ENCODE data around the gene NLRC3.
"Not testable (repeated sequence)": the region's sequence is repeated elsewhere in the genome, so short reads cannot be mapped to it uniquely, and the experiment has no call there.

Gene NLRC3

DNA sequence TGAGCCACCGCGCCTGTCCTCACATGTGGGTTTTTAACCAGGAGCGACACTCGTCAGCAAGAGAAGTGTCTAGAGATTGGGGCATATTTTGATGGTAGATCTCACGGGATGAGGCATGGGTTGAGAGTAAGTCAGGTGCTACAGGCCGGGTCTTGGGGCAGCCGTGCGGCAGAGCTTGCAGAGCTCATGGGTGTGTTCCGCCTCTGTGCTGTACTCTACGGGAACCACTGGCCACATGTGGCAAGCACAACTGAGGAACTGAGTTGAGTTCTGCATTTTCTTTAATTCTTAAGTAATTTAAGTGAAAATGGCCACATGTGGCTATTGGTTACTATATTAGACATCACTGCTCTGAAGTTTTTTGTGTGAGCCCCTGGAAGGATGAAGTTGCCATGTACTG is 66.8 kb downstream of the NLRC3 start:
- DNase-seq, result no peak

GRCh38 chr16:3509470-3509928 is 67.7 kb downstream of the NLRC3 start:
- peak; percentile 32 to 90 (median 61) for DNase-seq

GRCh38 chr16:3508736-3509135 is 68.5 kb downstream of the NLRC3 start:
- DNase-seq, result no peak

- DNase-seq, result peak in 3 of 5 donors; percentile 21 to 91 (median 28)
These were observed 73.7 kb downstream of the NLRC3 start for GRCh38 chr16:3503523-3503922.

DNA sequence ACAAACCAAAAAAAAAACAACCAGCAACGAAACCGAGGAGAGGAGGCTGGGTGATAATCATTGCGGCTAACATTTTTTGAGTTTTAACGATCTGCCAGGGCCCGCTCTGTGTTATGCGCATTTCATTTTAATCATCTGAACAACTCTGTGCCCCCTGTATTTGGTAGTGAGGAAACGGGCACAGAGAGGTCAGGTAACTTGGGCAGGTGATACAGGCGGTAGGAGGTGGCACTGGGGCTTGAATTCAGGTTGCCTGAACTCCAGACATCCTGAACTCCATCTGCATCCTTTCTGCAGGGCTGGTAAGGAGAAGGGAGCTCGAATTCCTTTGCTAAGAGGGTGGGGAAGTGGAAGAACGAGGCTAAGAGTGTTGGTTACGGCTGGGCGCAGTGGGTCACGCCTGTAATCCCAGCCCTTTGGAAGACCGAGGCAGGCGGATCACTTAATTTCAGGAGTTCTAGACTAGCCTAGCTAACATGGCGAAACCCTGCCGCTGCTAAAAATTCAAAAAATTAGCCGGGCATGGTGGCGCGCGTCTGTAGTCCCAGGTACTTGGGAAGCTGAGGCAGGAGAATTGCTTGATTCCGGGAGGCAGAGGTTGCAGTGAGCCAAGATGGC is 75.3 kb downstream of the NLRC3 start:
- DNase-seq, result no peak

- not testable (repeated sequence) for DNase-seq
These were observed 75.8 kb downstream of the NLRC3 start for GRCh38 chr16:3501412-3501761.

GRCh38 chr16:3498988-3499387 is 78.2 kb downstream of the NLRC3 start:
- no peak for DNase-seq

DNA sequence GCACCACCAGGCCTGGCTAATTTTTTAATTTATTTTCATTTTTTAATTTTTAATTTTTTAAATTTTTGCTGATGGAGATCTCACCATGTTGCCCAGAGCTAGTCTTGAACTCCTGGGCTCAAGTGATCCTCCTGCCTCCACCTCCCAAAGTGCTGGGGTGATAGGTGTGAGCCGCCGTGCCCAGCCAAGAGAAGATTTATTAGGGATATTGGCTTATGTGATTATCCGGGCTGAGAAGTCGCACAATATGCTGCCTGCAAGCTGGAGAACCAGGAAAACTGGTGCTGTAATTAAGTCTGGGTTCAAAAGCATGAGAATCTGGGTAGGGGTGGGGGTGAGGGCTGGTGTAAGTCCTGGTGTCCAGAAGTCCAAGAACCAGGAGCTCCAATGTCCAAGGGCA is 79.4 kb downstream of the NLRC3 start:
- DNase-seq, result no peak

DNA sequence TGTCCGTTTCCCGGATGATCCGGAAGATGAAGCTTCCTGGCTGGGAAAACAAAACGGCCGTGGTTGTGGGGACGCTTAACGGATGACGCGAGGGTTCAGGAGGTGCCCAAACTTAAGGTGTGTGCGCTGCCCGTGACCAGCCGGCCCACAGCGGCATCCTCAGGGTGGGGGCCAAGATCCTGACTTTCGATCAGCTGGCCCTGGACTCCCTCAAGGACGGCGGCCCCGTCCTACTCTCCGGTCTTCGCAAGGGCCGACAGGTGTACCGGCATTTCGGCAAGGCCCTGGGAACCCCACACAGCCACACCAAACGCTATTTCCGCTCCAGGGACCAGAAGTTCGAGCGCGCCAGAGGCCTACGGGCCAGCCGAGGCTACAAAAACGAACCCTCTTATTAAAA is 80.8 kb downstream of the NLRC3 start:
- no peak for DNase-seq

DNA sequence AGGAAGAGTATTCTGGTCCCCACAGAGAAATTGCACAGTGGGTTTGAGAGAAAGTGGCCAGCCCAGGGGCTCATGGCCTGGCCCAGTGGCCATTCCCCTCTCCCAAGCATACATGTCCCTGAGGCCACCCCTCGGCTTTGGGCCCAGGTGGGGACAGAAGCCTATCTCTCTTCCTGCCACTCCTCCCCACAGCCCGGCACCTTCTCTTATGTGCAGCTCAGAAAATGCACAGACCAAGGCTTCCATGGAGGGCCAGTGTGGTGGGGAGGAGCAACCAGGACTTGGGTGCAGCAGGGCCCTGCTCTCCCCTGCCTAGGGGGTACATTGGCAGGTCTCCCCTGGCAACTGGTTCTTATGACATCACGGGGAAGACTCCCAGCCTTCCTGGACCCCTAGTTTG is 82.0 kb downstream of the NLRC3 start, which contains the start of gene C16orf90:
TSS of gene C16orf90 (minus strand) at position 314 of the 400 bp plus-strand sequence. CDS start at position 246, 68 bp downstream.
- no peak for DNase-seq

DNA sequence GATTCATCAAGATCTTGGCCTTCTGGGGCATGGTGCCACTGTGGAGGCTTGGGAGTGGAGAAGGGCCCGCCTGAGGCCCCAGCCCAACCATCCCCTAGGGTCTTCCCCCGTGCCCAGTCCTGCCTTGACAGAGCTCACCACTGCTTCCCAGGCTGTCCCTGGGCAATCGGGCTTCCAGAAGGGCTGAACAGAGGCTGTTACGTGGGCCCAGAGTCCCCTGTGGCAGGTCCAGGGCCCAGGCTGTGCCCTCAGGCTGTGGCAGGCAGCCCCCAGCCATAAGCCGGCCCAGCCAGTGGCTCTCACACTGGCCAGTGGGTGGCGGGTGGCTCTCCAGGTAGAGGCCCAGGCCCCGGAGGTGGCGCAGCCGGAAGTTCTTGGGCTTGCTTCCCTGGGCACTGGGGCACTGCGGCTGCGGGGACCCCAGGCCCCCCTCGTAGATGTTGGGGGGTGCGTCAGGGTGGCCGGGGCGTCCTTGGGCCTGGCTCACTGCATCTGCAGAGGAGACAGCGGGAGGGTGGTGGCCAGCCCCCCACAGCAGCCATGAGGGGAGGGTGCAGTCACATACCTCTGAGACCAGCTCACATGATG is 82.7 kb downstream of the NLRC3 start:
- DNase-seq, result no peak

DNA sequence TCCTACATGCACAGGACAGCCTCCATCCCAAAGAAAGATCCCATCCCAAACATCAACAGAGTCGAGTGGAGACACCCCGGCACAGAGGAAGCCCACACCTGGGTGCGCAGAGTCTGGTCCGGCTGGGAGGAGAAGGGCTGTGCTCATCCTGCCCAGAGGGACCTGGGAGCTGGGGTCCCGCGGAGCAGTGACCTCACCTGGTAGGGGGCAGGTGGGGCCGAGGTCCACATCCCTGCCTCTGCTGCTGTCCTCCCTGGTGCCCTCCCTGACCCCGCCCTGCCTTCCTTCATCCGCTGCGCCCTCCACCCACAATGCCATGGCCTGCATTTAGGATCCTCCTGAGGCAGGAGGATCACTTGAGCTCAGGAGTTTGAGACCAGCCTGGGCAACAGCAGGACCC is 84.8 kb downstream of the NLRC3 start:
- DNase-seq, result no peak

DNA sequence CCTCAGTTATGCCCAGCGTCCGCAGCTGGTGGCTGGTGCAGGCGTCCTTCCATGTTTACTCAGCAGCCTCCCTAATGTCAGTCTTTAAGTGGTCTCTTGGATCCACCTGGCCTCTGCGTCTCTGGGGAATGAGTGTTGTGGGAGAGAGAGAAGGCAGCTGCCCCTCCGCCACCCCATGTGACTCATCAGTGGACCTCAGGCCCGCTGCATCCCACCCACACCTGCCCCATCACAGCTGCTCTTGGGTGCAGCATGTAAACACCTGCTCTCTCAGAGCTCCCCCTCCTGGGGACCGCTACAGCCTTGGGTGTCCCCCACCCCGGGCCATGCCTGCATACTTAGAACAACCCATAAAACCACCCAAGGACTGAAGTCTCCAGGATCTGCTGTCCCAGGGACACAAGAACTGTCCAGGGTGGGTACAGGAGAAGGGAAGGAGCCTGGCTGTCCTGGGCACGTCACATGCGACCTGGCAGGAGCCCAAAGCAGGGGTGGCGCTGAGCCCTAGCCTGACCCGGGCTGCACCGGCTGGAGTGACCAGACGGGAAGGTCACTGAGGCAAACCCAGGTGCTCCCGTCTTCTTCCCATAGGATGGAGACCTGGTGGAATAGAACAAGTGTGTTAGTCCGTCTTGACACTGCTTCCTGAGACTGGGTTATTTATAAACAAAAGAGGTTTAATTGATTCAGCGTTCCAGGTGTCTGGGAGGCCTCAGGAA is 86.1 kb downstream of the NLRC3 start:
- DNase-seq, result no peak

Measured in T-helper 1 cell (primary cell).